GM10266 (cell line): Measurements from ENCODE around the gene C3orf22.

ENCODE experiments used
- DNase-seq: peaks from one replicate; pipeline ENCODE4 v3.0.0; 2012; ENCODE audit errors: extremely low spot score
- TF ChIP-seq, protein P1 (sequence below): IDR thresholded peaks from 2 replicates; pipeline ENCODE4 v1.5.1; 2012; ENCODE audit warnings: mild to moderate bottlenecking, low read depth; ENCODE audit not compliant: control insufficient read depth, insufficient read depth; ENCODE audit errors: missing control alignments

C3orf22 gene

DNA sequence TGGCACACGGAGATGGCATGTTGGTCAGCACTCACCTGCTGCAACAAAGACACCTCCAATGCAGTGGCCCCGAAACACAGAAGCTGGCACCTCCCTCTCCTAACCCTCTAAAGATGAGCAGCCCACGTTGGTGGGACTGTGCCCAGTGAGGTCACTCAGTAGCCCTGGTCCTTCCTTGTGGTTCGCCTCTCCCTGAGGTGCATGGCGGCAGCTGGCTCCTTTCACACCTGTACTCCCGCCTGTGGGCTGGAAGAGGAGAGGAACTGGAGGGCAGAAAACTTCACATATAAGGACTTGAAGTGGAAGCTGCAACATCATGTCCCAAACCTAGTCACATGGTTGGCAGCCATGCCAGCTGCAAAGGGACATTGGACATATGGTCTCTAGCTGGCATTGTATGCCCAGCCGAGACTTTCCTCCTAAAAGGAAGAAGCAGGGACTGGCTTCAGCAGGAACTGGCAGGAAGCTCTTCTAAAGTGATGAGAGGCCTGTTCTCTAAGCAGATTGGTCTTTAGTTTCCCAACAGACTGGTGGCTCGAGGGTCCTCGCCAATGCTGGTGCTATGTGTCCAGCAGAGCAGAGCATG is 10.8 kb upstream of the C3orf22 start:
- no peak for DNase-seq
- TF ChIP-seq, protein P1, sequence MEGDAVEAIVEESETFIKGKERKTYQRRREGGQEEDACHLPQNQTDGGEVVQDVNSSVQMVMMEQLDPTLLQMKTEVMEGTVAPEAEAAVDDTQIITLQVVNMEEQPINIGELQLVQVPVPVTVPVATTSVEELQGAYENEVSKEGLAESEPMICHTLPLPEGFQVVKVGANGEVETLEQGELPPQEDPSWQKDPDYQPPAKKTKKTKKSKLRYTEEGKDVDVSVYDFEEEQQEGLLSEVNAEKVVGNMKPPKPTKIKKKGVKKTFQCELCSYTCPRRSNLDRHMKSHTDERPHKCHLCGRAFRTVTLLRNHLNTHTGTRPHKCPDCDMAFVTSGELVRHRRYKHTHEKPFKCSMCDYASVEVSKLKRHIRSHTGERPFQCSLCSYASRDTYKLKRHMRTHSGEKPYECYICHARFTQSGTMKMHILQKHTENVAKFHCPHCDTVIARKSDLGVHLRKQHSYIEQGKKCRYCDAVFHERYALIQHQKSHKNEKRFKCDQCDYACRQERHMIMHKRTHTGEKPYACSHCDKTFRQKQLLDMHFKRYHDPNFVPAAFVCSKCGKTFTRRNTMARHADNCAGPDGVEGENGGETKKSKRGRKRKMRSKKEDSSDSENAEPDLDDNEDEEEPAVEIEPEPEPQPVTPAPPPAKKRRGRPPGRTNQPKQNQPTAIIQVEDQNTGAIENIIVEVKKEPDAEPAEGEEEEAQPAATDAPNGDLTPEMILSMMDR: no peak

DNA sequence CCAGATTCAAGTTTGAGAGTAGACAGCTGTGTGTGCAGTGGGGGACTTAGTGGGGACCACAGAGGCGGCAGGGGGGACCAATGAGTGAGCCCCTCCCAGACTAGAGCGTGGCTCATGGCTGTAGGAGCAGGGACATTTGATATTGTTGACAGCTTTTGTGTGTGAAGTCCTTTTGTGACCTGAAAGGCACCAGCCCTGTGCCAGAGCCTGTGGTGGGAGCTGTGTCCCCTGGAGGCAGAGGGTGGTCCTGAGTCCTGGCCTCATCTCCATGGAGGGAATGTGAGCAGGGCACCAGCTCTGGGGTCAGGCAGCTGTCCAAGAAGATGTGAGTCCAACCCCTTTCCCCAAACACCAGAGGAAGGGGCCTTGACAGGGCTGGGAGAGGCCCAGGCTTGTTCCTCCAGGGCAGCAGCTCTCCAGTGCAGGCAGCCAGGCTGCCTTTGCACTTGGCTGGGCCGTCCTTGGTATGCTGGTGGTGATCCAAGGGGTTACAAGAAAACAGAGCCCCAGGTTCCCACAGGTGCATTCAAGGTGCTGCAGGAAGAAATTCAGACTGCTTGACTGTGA is 10.1 kb upstream of the C3orf22 start:
- no peak for DNase-seq
- TF ChIP-seq, protein P1: no peak

DNA sequence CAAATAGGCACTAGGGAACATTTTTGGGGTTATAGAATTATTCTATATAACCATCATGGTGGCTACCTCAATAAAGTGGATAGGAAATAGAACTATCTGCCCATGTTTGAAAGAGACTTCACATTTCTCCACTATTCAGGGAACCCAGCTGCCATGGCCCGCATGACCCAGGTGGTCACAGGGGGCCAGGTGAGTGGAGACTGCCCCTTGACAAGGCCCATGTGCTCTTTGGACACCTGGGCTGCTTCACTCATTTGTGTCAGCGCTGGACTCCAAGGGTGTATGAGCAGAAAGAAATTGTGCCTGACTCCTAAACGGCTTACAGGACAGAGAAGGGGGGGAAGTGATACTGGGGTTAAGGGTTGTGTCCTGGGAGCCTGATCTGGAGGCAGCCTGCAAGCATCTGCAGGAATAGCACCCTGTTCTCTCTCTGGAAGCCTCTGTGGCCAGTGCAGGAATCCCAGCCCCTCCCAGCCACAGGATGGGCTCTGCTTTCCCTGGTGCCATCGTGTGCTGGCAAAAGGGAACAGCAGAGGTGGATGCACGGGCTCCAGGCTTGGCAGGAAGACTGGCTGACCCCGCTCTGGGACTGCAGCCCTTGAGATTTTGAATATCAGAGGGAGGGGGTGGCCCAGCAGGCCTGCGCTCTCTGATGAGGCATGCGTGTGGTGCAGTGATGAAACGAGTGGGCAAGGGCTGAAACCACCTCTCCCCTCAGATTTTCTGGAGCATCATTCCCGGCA is 9.1 kb upstream of the C3orf22 start:
- DNase-seq: no peak
- TF ChIP-seq, protein P1: no peak

DNA sequence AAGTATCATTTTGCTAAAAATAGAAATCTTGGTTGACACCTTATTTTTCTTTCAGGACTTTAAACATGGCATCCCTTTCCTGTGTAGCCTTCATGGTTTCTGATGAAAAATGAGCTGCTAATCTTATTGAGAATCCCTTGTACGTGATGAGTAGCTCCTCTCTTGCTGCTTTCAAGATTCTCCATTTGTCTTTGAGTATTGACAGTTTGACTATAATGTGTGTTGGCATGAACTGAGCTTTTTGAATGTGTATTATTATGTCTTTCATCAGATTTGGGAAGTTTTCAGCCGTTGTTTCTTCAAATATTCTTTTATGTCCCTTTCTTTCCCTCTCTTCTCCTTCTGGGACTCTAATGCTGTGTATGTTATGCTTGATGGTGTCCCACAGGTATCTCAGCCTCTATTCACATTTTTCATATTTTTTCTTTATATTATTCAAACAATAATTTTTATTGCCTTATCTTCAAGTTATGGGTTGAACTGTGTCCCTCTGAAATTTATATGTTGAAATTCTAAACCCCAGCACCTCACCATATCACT is 4.1 kb upstream of the C3orf22 start:
- TF ChIP-seq, protein P1: no peak
- no peak for DNase-seq

DNA sequence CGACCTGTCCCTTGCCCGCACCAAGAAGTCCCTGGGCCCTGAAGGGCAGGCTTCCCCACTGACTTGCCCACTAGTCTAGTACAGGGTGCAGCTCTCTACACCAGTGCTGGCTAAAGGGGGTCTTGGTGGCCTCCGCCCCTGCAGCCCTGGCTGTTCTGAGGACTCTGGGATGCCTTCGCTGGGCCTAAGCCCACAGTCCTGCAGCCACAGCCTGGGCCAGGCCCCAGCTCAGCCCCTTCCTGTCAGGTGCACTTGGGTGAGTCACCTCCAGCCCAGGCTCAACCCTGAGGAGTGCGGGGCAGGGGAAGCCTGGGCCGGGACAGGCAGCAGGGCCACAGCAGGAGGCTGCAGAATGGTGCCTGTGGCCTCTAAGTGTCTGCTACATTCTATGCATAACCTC is 971 bp downstream of the C3orf22 start:
- TF ChIP-seq, protein P1: no peak
- DNase-seq: no peak

DNA sequence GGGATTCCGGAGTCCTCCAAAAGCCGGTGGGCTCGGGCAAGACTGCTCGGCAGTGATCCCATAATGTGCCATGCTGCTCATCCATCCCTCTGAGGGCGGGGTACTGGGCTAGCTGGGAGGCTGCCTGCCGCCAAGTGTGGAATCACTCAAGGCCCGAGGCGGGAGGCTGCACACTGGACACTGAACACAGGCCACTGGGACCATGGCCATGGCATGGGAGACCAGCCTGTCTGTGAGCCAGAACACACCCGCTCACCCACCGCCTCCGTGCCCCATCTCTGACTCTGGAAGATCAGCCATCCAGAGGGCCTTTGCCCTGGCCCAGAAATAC is 1.4 kb downstream of the C3orf22 start:
- TF ChIP-seq, protein P1: no peak
- no peak for DNase-seq
